ENCODE measurements around the gene TAP1. TPM values are rescaled to one million over a fixed set of nuclear protein-coding genes. Genes with fewer than 3 reads are reported as not detected.
A peak's percentile ranks its signal among the peaks of the same experiment; 100 is the strongest.

The TAP1 gene
- total RNA-seq, 1 experiment from 2014 or later, result 75.1 TPM

- Mint-ChIP-seq H3K36me3 (ENCODE audit: insufficient read depth, unreplicated experiment) (peaks cover 3% of the 10 kb centered on the region), H3K4me1 (ENCODE audit: low read depth, unreplicated experiment) (no peaks in the 10 kb centered on the region), H3K27ac (ENCODE audit: unreplicated experiment) (no peak overlapping the region), H3K27me3 (ENCODE audit: unreplicated experiment) (no peaks in the 10 kb centered on the region), H3K4me3 (ENCODE audit: low read depth, unreplicated experiment) (no peak overlapping the region), H3K9me3 (ENCODE audit: low read depth, unreplicated experiment) (no peaks in the 10 kb centered on the region)
- no peak for TF ChIP-seq CTCF (IDR thresholded peaks at IDR 0.05; ENCODE audit: unreplicated experiment)
- BruUV-seq (replicated peaks), result no TSS peak
- intact Hi-C loops (cut with micrococcal nuclease; ENCODE audit: unreplicated experiment), result no loop called here
- CTCF ChIA-PET, result interaction anchor here (1.3 to 2.2 kb wide), 2 partner anchors 11 to 41 kb away, joined by 3 to 34 read pairs; partner anchors contain the start of gene TAP2
- DNase-seq, result no peak
Observed at GRCh38 chr6:32827025-32827424, 26.5 kb downstream of the TAP1 start.

- no peak overlapping the region for H3K27ac Mint-ChIP-seq (ENCODE audit: unreplicated experiment)
- intact Hi-C loops (cut with micrococcal nuclease; ENCODE audit: unreplicated experiment), result loop anchor here (1.0 kb wide), 1 partner anchor 42 kb away; no protein-coding TSS in a partner anchor
- no peaks in the 10 kb centered on the region for H3K4me1 Mint-ChIP-seq (ENCODE audit: low read depth, unreplicated experiment)
- BruUV-seq (replicated peaks), result no TSS peak
- H3K9me3 Mint-ChIP-seq (ENCODE audit: low read depth, unreplicated experiment), result no peaks in the 10 kb centered on the region
- no peak overlapping the region for H3K4me3 Mint-ChIP-seq (ENCODE audit: low read depth, unreplicated experiment)
- CTCF ChIA-PET, result interaction anchor here (0.8 to 2.4 kb wide), 7 partner anchors 12 to 159 kb away, joined by 3 to 34 read pairs (median 6); partner anchors contain the start of genes HLA-DMA, TAP1 and TAP2
- peaks cover 3% of the 10 kb centered on the region for H3K36me3 Mint-ChIP-seq (ENCODE audit: insufficient read depth, unreplicated experiment)
- H3K27me3 Mint-ChIP-seq (ENCODE audit: unreplicated experiment), result no peaks in the 10 kb centered on the region
- peak; percentile 25 for TF ChIP-seq CTCF (IDR thresholded peaks at IDR 0.05; ENCODE audit: unreplicated experiment)
- peak; percentile 32 for DNase-seq
Observed at GRCh38 chr6:32825966-32826365, 27.5 kb downstream of the TAP1 start.

DNA sequence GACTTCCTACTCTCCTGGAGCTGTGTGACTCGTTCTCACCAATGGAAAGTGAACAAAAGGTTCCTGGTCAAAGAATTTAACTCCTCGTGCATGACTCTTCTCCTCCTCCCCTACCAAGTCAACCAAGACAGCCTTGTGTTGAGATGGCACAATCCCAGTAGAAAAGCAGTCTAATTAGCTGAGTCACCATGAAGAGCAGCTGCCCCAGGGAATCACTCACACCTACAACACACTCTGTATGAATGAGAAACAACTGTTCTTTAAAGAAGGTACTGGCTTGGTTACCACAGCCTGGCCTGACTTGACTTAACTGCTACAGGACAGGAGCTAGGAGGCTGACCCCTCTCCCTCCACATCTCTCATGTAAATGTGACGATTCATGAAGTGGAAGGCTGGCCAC, 33.8 kb downstream of the TAP1 start:
- Mint-ChIP-seq H3K36me3 (ENCODE audit: insufficient read depth, unreplicated experiment) (no peaks in the 10 kb centered on the region), H3K4me3 (ENCODE audit: low read depth, unreplicated experiment) (no peak overlapping the region), H3K27ac (ENCODE audit: unreplicated experiment) (no peak overlapping the region), H3K4me1 (ENCODE audit: low read depth, unreplicated experiment) (peaks cover 12% of the 10 kb centered on the region), H3K9me3 (ENCODE audit: low read depth, unreplicated experiment) (no peaks in the 10 kb centered on the region), H3K27me3 (ENCODE audit: unreplicated experiment) (peaks cover 6% of the 10 kb centered on the region)
- TF ChIP-seq CTCF (IDR thresholded peaks at IDR 0.05; ENCODE audit: unreplicated experiment), result no peak
- DNase-seq, result no peak
- intact Hi-C loops (cut with micrococcal nuclease; ENCODE audit: unreplicated experiment), result no loop called here
- CTCF ChIA-PET, result no interaction called here
- BruUV-seq (replicated peaks), result no TSS peak

DNA sequence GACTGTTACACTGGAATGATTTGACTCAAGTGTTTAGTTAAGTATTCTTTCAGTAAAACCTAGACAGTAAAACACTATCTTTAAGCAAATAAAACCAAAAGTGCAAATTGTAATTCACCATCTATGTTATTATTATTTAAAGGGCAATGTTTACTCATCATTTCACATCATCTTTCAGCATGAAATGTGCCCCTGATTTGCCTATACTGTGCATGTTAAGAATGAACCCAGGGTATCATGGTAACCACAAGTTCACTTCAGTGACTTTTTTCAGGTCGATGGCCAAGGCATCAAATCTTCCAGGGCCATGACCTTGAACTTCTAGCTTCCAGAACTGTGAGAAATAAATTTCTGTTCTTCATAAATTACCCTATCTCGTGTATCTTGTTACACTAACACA, 34.6 kb downstream of the TAP1 start:
- no peaks in the 10 kb centered on the region for H3K9me3 Mint-ChIP-seq (ENCODE audit: low read depth, unreplicated experiment)
- no peak overlapping the region for H3K27ac Mint-ChIP-seq (ENCODE audit: unreplicated experiment)
- H3K36me3 Mint-ChIP-seq (ENCODE audit: insufficient read depth, unreplicated experiment), result no peaks in the 10 kb centered on the region
- TF ChIP-seq CTCF (IDR thresholded peaks at IDR 0.05; ENCODE audit: unreplicated experiment), result no peak
- intact Hi-C loops (cut with micrococcal nuclease; ENCODE audit: unreplicated experiment), result no loop called here
- no TSS peak for BruUV-seq (replicated peaks)
- CTCF ChIA-PET, result no interaction called here
- H3K27me3 Mint-ChIP-seq (ENCODE audit: unreplicated experiment), result peaks cover 14% of the 10 kb centered on the region
- no peak for DNase-seq
- no peak overlapping the region for H3K4me3 Mint-ChIP-seq (ENCODE audit: low read depth, unreplicated experiment)
- H3K4me1 Mint-ChIP-seq (ENCODE audit: low read depth, unreplicated experiment), result peaks cover 12% of the 10 kb centered on the region
